ENCODE results near the gene SNAPC2.

SNAPC2 gene

GRCh38 chr19:7971553-7972520 is 51.7 kb downstream of the SNAPC2 start:
- no peak overlapping the region for H3K4me3 ChIP-seq (ENCODE audit: low read length)
- no peak for TF ChIP-seq CTCF (IDR thresholded peaks at IDR 0.05; ENCODE audit: insufficient read depth, low read depth, low read length, missing control alignments)
- DNase-seq (ENCODE audit: low read depth), result no peak
